Mesothelial cell of epicardium (in vitro differentiated cells): ENCODE data around the gene XNDC1N. TPM values are rescaled to one million over a fixed set of nuclear protein-coding genes. Genes with fewer than 3 reads are reported as not detected.

Source experiments
- DNase-seq, 2 experiments: peaks; one replicate each; pipeline ENCODE4 v3.0.0; 2021; ENCODE audit warnings: low spot score in 2 of 2; ENCODE audit not compliant: unreplicated experiment in 2 of 2
- H3K27ac Mint-ChIP-seq: 2 replicates; pipeline ENCODE4 v1.8.0; 2021; ENCODE audit warnings: mixed read lengths
- H3K27me3 Mint-ChIP-seq: 2 replicates; pipeline ENCODE4 v1.8.0; 2021; ENCODE audit warnings: low read depth, mixed read lengths
- H3K36me3 Mint-ChIP-seq: 2 replicates; pipeline ENCODE4 v1.8.0; 2021; ENCODE audit warnings: mixed read lengths
- H3K4me1 Mint-ChIP-seq: 2 replicates; pipeline ENCODE4 v1.8.0; 2021; ENCODE audit warnings: mixed read lengths
- H3K4me3 Mint-ChIP-seq: 2 replicates; pipeline ENCODE4 v1.8.0; 2021; ENCODE audit warnings: mild to moderate bottlenecking, moderate library complexity, mixed read lengths
- H3K9me3 Mint-ChIP-seq: 2 replicates; pipeline ENCODE4 v1.8.0; 2021; ENCODE audit warnings: mixed read lengths
- total RNA-seq: library from RNA; stranded (reverse); gene quantifications from 3 replicates; pipeline ENCODE4 v1.2.1, GENCODE V29; 2021
- TF ChIP-seq, protein P1 (sequence below): fragments of 200-600 bp; sonication (generic); IDR thresholded peaks from one replicate; pipeline ENCODE4 v1.5.0; 2021; ENCODE audit warnings: antibody characterized with exemption; ENCODE audit not compliant: unreplicated experiment

XNDC1N gene
- total RNA-seq, 1 donor from 2014 or later = 16.8 TPM

DNA sequence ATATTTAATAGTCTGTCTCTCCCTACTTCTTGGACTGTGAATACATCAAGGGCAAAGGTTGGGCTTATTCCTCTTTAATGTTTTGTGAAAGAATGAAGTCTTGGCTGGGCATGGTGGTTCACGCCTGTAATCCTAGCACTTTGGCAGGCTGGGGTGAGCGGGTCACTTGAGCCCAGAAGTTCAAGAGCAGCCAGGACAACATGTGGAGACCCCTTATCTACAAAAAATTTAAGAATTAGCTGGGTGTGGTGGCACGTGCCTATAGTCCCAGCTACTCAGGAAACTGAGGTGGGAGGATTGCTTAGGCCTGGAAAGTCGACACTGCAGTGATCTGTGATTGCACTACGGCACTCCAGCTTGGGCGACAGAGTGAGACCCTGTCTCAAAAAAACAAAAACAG, 20.6 kb upstream of the XNDC1N start:
- Mint-ChIP-seq H3K4me1 (peaks cover 9% of the 10 kb centered on the region), H3K36me3 (peaks cover 6% of the 10 kb centered on the region), H3K4me3 (no peak overlapping the region), H3K9me3 (no peaks in the 10 kb centered on the region), H3K27ac (no peak overlapping the region), H3K27me3 (no peaks in the 10 kb centered on the region)
- DNase-seq = no peak
- TF ChIP-seq, protein P1, sequence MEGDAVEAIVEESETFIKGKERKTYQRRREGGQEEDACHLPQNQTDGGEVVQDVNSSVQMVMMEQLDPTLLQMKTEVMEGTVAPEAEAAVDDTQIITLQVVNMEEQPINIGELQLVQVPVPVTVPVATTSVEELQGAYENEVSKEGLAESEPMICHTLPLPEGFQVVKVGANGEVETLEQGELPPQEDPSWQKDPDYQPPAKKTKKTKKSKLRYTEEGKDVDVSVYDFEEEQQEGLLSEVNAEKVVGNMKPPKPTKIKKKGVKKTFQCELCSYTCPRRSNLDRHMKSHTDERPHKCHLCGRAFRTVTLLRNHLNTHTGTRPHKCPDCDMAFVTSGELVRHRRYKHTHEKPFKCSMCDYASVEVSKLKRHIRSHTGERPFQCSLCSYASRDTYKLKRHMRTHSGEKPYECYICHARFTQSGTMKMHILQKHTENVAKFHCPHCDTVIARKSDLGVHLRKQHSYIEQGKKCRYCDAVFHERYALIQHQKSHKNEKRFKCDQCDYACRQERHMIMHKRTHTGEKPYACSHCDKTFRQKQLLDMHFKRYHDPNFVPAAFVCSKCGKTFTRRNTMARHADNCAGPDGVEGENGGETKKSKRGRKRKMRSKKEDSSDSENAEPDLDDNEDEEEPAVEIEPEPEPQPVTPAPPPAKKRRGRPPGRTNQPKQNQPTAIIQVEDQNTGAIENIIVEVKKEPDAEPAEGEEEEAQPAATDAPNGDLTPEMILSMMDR = no peak

DNA sequence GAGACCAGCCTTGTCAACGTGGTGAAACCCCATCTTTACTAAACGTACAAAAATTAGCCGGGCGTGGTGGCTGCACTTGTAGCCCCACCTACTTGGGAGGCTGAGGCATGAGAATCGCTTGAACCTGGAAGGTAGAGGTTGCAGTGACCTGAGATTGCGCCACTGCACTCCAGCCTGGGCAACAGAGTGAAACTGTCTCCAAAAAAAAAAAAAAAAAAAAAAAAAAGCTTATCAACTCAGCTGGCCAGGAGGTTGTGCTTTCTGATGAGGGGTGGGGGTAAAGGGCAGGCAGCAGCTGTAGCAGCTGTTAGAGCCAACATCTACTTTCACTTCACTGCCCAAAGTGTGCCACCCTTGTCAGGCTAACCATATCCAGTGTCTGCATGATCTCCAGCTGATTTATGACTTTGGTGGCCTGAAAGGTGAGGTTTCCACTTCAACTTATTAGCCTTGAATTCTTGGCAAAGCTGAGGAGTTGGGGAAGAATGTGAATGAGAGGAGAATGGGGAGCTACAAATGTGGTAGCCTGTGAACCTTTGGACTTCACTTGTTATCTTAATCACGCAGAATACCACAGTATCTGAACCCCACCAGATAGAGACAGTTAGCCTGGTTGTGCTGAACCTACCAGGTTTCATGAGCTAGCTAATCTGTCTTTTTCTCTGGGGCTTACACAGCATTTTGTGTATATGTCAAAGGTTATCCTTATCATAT, 20.1 kb upstream of the XNDC1N start:
- no peaks in the 10 kb centered on the region for H3K9me3 Mint-ChIP-seq
- TF ChIP-seq, protein P1 = no peak
- peaks cover 9% of the 10 kb centered on the region for H3K4me1 Mint-ChIP-seq
- H3K27ac Mint-ChIP-seq = peak overlapping the region; percentile 30
- no peak overlapping the region for H3K4me3 Mint-ChIP-seq
- no peak for DNase-seq
- peaks cover 6% of the 10 kb centered on the region for H3K36me3 Mint-ChIP-seq
- no peaks in the 10 kb centered on the region for H3K27me3 Mint-ChIP-seq

DNA sequence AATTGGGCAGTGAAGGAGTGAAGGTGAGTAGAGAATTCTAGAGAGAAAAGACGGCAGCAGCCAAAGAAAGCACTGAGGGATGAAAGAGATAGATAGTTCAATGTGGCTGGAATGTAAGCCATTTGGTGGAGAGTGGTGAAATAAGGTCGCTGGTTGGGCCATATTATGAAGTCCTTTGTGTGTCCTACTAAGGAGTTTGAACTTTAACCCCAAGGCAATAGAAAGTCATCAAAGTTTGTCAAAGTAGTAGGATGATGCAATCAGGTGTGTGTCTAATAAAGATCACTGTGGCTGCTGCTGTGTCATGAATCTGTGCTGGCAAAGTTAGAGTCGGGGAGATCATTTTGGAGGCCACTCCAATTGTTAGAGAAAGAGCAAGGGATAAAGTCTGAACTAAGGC, 19.1 kb upstream of the XNDC1N start:
- H3K27me3 Mint-ChIP-seq = no peaks in the 10 kb centered on the region
- no peak overlapping the region for H3K4me3 Mint-ChIP-seq
- TF ChIP-seq, protein P1 = no peak
- no peak for DNase-seq
- H3K36me3 Mint-ChIP-seq = peaks cover 6% of the 10 kb centered on the region
- H3K27ac Mint-ChIP-seq = no peak overlapping the region
- no peaks in the 10 kb centered on the region for H3K9me3 Mint-ChIP-seq
- peaks cover 9% of the 10 kb centered on the region for H3K4me1 Mint-ChIP-seq

DNA sequence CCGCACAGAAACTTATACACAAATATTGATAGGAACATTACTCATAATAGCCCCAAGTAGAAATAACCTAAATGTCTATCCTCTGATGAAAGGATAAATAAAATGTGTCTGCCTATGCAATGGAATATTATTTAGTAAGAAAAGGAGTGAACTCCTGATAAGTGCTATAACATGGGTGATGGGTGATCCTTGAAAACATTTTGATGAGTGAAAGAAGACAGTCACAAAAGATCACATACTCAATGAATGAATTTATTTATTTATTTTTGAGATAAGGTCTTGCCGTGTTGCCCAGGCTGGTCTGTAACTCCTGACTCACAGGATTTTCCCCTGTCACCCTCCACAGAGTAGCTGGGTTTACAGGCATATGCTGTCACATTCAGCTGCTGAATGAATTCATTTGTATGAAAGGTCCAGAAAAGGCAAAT, 17.8 kb upstream of the XNDC1N start:
- no peak for DNase-seq
- H3K4me3 Mint-ChIP-seq = no peak overlapping the region

DNA sequence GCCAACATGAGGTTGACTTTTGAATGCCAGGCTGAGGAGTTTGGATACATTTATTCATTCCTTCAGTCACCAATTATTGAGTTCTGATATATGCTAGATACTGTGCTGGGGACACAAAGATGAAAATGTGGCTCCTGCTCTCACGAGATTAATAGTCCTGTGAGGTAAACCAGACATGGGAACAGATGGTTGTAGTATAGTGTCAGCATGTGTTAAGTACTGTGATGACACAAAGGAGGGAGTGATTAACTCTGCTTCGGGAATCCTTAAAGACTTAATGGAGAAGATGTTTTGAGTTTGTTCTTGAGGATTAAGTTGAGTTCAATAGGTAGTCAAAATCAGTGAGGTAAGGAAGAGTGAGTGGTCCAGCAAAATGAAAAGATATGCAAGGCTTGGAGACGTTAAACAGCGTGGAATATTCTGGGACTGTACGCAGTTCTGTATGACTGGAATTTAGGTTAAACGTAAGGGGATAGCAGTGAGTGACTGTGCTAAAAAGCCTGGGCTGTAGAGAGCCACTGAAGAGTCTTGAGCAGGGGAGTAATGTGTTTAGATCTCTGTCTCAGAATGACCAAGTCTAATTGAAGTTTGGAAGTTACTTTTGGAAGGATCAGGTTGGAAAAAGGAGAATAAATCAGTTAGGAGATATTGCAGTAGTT, 12.3 kb upstream of the XNDC1N start:
- no peak for DNase-seq
- H3K36me3 Mint-ChIP-seq = no peaks in the 10 kb centered on the region
- H3K27me3 Mint-ChIP-seq = no peaks in the 10 kb centered on the region
- no peak overlapping the region for H3K4me3 Mint-ChIP-seq
- TF ChIP-seq, protein P1 = no peak
- H3K4me1 Mint-ChIP-seq = no peaks in the 10 kb centered on the region
- no peaks in the 10 kb centered on the region for H3K9me3 Mint-ChIP-seq
- no peak overlapping the region for H3K27ac Mint-ChIP-seq

More for the DNA sequence above, 17.8 kb upstream of the XNDC1N start:
- Mint-ChIP-seq H3K27me3 (no peaks in the 10 kb centered on the region), H3K9me3 (no peaks in the 10 kb centered on the region), H3K36me3 (peaks cover 6% of the 10 kb centered on the region), H3K4me1 (peaks cover 9% of the 10 kb centered on the region), H3K27ac (peak overlapping the region; percentile 14)
- TF ChIP-seq, protein P1 = no peak
